HepG2 (cell line): ENCODE results near the gene TOP2A. TPM values are rescaled to one million over a fixed set of nuclear protein-coding genes. Genes with fewer than 3 reads are reported as not detected.

Experiments
- ATAC-seq: fragments of 200-7000 bp; cut with Tn5 transposase; 3 replicates; pipeline ENCODE4 v1.9.1; 2020; ENCODE audit warnings: mild to moderate bottlenecking, moderate library complexity
- BruUV-seq: library from RNA; stranded (reverse); fragments of 400-500 nt; replicated peaks from 2 replicates; lab custom pipeline; 2021; lab: Mats Ljungman, UMichigan
- CTCF ChIA-PET: fragments of 300-600 bp; formaldehyde crosslinking; extraction: SDS; loops from one replicate; lab custom pipeline; 2021; ENCODE audit warnings: low total read pairs, inconsistent platforms, low intra/inter-chr PET ratio; lab: Yijun Ruan, JAX
- POLR2A ChIA-PET: fragments of 350-600 bp; sonication (Branson Sonifier 250); formaldehyde crosslinking; loops from one replicate; lab custom pipeline; 2020; ENCODE audit warnings: antibody characterized with exemption, inconsistent platforms; lab: Yijun Ruan, JAX
- DNase-seq: peaks from one replicate; pipeline ENCODE4 v3.0.0-alpha.2; 2015; ENCODE audit warnings: low spot score
- FAIRE-seq: peaks from 3 replicates; lab custom pipeline; 2011; peaks lifted over from hg19 to GRCh38; lab: Jason Lieb, UNC
- H2AFZ ChIP-seq: one replicate; pipeline ENCODE4 v1.6.1; 2011; ENCODE audit warnings: low read length, inconsistent platforms
- H3K27ac ChIP-seq: fragments of 300-600 bp; 3 replicates; pipeline ENCODE4 v1.8.0; 2011; ENCODE audit warnings: mixed run types, mild to moderate bottlenecking, mixed read lengths, low read length, inconsistent platforms; ENCODE audit not compliant: insufficient read depth; ENCODE audit errors: extremely low read length
- H3K27me3 ChIP-seq, 2 experiments: fragments of 200-600 bp in 1 of 2; 2 replicates in 1 of 2; 3 replicates in 1 of 2; pipeline versions ENCODE4 v1.6.0 to v1.8.0; 2011; ENCODE audit warnings: low read length in 2 of 2, mild to moderate bottlenecking in 2 of 2, moderate library complexity in 2 of 2, inconsistent platforms in 1 of 2; ENCODE audit not compliant: insufficient read depth in 2 of 2, control insufficient read depth in 1 of 2
- H3K36me3 ChIP-seq, 2 experiments: fragments of 200-600 bp in 1 of 2; replicated peaks in 1 of 2; 2 replicates in 1 of 2; 3 replicates in 1 of 2; pipeline versions ENCODE4 v1.5.1 to v1.8.0; 2011; ENCODE audit warnings: low read length in 2 of 2, inconsistent platforms in 1 of 2; ENCODE audit not compliant: insufficient read depth in 2 of 2, control insufficient read depth in 1 of 2
- H3K4me1 ChIP-seq: 2 replicates; pipeline ENCODE4 v1.5.1; 2012; ENCODE audit warnings: low read length, inconsistent platforms; ENCODE audit not compliant: insufficient read depth
- H3K4me2 ChIP-seq: 2 replicates; pipeline ENCODE4 v1.6.0; 2011; ENCODE audit warnings: low read depth, low read length, inconsistent platforms
- H3K4me3 ChIP-seq, 3 experiments: fragments of 200-600 bp in 1 of 3; sonication (generic), shearing (Covaris generic) in 1 of 3; replicated peaks in 1 of 3; 2 replicates each; pipeline ENCODE4 v1.5.1; 2011 to 2016; ENCODE audit warnings: low read length in 3 of 3, inconsistent platforms in 2 of 3, low read depth in 2 of 3, mild to moderate bottlenecking in 2 of 3, control low read depth in 1 of 3, mixed read lengths in 1 of 3; ENCODE audit not compliant: insufficient read depth in 1 of 3
- H3K79me2 ChIP-seq: one replicate; pipeline ENCODE4 v1.6.1; 2011; ENCODE audit warnings: low read length, inconsistent platforms; ENCODE audit not compliant: insufficient read depth
- H3K9ac ChIP-seq: 2 replicates; pipeline ENCODE4 v1.6.0; 2011; ENCODE audit warnings: mild to moderate bottlenecking, low read depth, low read length, inconsistent platforms; ENCODE audit not compliant: insufficient read depth
- H3K9me3 ChIP-seq: 2 replicates; pipeline ENCODE4 v1.5.1; 2012; ENCODE audit warnings: mild to moderate bottlenecking, low read length
- H4K20me1 ChIP-seq: 2 replicates; pipeline ENCODE4 v1.6.0; 2011; ENCODE audit warnings: inconsistent platforms, mild to moderate bottlenecking, low read length, moderate library complexity; ENCODE audit not compliant: insufficient read depth
- AGO2 ChIP-seq: fragments of 200-400 bp; formaldehyde crosslinking; optimal IDR thresholded peaks from 2 replicates; pipeline ENCODE3; 2017; ENCODE audit warnings: mild to moderate bottlenecking, low read depth, low read length, moderate library complexity
- GZF1 ChIP-seq: sonication (generic); formaldehyde crosslinking; IDR thresholded peaks from 2 replicates; pipeline ENCODE4 v1.5.1; 2020; ENCODE audit warnings: mild to moderate bottlenecking, missing genetic modification reagents
- KLF16 ChIP-seq, 2 experiments: sonication (generic) in 1 of 2; formaldehyde crosslinking in 1 of 2; IDR thresholded peaks; 2 replicates each; pipeline versions ENCODE4 v1.6.1 to v1.8.0; 2016 to 2023; ENCODE audit warnings: missing genetic modification reagents in 2 of 2, missing compliant biosample characterization in 1 of 2
- KMT2A ChIP-seq: sonication (generic); formaldehyde crosslinking; IDR thresholded peaks from 2 replicates; pipeline ENCODE4 v1.4.0; 2020; ENCODE audit warnings: missing genetic modification reagents
- MAFK ChIP-seq, 2 experiments: IDR thresholded peaks in 1 of 2; conservative IDR thresholded peaks in 1 of 2; 2 replicates each; pipeline ENCODE4 v1.6.1; 2011; ENCODE audit warnings: improper control_type of control experiment in 2 of 2, low read length in 2 of 2
- MED13 ChIP-seq: sonication (generic); formaldehyde crosslinking; IDR thresholded peaks from 2 replicates; pipeline ENCODE4 v1.5.0; 2020; ENCODE audit warnings: missing genetic modification reagents
- SP4 ChIP-seq: sonication (generic); formaldehyde crosslinking; IDR thresholded peaks from 2 replicates; pipeline ENCODE4 v1.8.1; 2023; ENCODE audit warnings: mild to moderate bottlenecking, missing genetic modification reagents
- ZNF17 ChIP-seq: sonication (generic); formaldehyde crosslinking; IDR thresholded peaks from 2 replicates; pipeline ENCODE4 v1.5.0; 2020; ENCODE audit warnings: mild to moderate bottlenecking, missing genetic modification reagents
- ZNF292 ChIP-seq: sonication (generic); formaldehyde crosslinking; IDR thresholded peaks from 2 replicates; pipeline ENCODE4 v1.8.1; 2022; ENCODE audit warnings: mild to moderate bottlenecking, low read depth, missing genetic modification reagents, borderline replicate concordance
- ZNF451 ChIP-seq: sonication (generic); formaldehyde crosslinking; IDR thresholded peaks from 2 replicates; pipeline ENCODE4 v1.5.0; 2020; ENCODE audit warnings: mild to moderate bottlenecking, missing genetic modification reagents
- ZNF562 ChIP-seq: sonication (generic); formaldehyde crosslinking; IDR thresholded peaks from 2 replicates; pipeline ENCODE4 v1.8.0; 2022; ENCODE audit warnings: missing genetic modification reagents, borderline replicate concordance
- ZNF709 ChIP-seq: sonication (generic); formaldehyde crosslinking; IDR thresholded peaks from 2 replicates; pipeline ENCODE4 v1.5.0; 2020; ENCODE audit warnings: mild to moderate bottlenecking, missing genetic modification reagents
- ZNF768 ChIP-seq: sonication (generic); formaldehyde crosslinking; IDR thresholded peaks from 2 replicates; pipeline ENCODE4 v1.4.0; 2020; ENCODE audit warnings: missing genetic modification reagents
- ZSCAN21 ChIP-seq: sonication (generic); formaldehyde crosslinking; IDR thresholded peaks from 2 replicates; pipeline ENCODE4 v1.8.0; 2022; ENCODE audit warnings: mild to moderate bottlenecking, missing genetic modification reagents, moderate library complexity, borderline replicate concordance
- WGBS: methylation state at CpG from one replicate; pipeline ENCODE4 v1.1.6; 2017; ENCODE audit warnings: low lambda C conversion rate; 5-methylcytosine and 5-hydroxymethylcytosine counted together
- in situ Hi-C: cut with HindIII; loops from 2 replicates; pipeline ENCODE4 v1.10.0; 2017; ENCODE audit warnings: low pct_unique_long_range_greater_than_20kb; ENCODE audit not compliant: extremely low pct_ligation_motif_present
- intact Hi-C: fragments of 100-400 bp; cut with micrococcal nuclease; formaldehyde crosslinking; loops from one replicate; pipeline ENCODE4 v1.10.0; 2022; ENCODE audit not compliant: unreplicated experiment
- polyA plus RNA-seq, 8 experiments: library from polyadenylated mRNA; depleted of rRNA in 3 of 8; stranded (reverse) in 7 of 8; unstranded in 1 of 8; fragments of >200 nt; fragmentation: Illumina TruSeq in 4 of 8; extraction: Trizol in 4 of 8; gene quantifications; 2 replicates each; pipeline versions ENCODE4 v1.2.1 to v1.2.3, GENCODE V29; 2011 to 2016; ENCODE audit warnings: low read depth in 4 of 8, missing spikeins in 1 of 8, mixed read lengths in 1 of 8; ENCODE audit not compliant: insufficient read depth in 1 of 8
- total RNA-seq, 5 experiments: library from RNA; depleted of rRNA; stranded (reverse); fragments of >200 nt; fragmentation: Illumina TruSeq; extraction: Trizol; gene quantifications; 2 replicates each; pipeline ENCODE4 v1.2.3, GENCODE V29; 2016; ENCODE audit warnings: low read depth in 1 of 5
- TF ChIP-seq, protein P1 (sequence below), 2 experiments: IDR thresholded peaks; 2 replicates each; pipeline ENCODE4 v1.6.1; 2011 to 2012; ENCODE audit warnings: low read length in 2 of 2, borderline replicate concordance in 1 of 2, low read depth in 1 of 2, mild to moderate bottlenecking in 1 of 2, moderate library complexity in 1 of 2

Gene TOP2A
- total and polyA plus RNA-seq, 2 of the 13 experiments (the other 11 are each of a cell fraction or from before 2014, with no cell fraction given) = 108 to 327 TPM

- ChIA-PET POLR2A (interaction anchor here (0.8 to 1.6 kb wide), 3 partner anchors 53 to 137 kb away, joined by 3 to 4 read pairs (median 3); partner anchors contain the start of gene WIPF2), CTCF (interaction anchor here (0.9 to 5.1 kb wide), 3 partner anchors 16 to 66 kb away, joined by 3 to 157 read pairs (median 5); no protein-coding TSS in a partner anchor)
- H3K36me3 ChIP-seq = peaks cover 10 to 13% of the 10 kb centered on the region in 2 experiments; a peak in 4 of 5 replicates
- FAIRE-seq = no peak
- H3K9ac ChIP-seq = no peak overlapping the region
- H2AFZ ChIP-seq = no peak overlapping the region
- H3K4me3 ChIP-seq = no peak overlapping the region
- no peak for ATAC-seq
- no peaks in the 10 kb centered on the region for H3K9me3 ChIP-seq
- DNase-seq = no peak
- peaks cover 0 to 5% of the 10 kb centered on the region in 2 experiments; a peak in 2 of 5 replicates for H3K27me3 ChIP-seq
- WGBS = 92% methylated on average over 24 of the region's 33 CpGs
- H3K27ac ChIP-seq = no peak overlapping the region
- in situ Hi-C loops (loop anchor here (10.0 kb wide), 1 partner anchor 151 kb away; no protein-coding TSS in a partner anchor), intact Hi-C loops (loop anchor here (1.0 to 5.0 kb wide), 2 partner anchors 53 to 154 kb away; no protein-coding TSS in a partner anchor)
- BruUV-seq = no TSS peak
- TF ChIP-seq KMT2A (CRISPR knock-in tag) = no peak
- TF ChIP-seq, protein P1, sequence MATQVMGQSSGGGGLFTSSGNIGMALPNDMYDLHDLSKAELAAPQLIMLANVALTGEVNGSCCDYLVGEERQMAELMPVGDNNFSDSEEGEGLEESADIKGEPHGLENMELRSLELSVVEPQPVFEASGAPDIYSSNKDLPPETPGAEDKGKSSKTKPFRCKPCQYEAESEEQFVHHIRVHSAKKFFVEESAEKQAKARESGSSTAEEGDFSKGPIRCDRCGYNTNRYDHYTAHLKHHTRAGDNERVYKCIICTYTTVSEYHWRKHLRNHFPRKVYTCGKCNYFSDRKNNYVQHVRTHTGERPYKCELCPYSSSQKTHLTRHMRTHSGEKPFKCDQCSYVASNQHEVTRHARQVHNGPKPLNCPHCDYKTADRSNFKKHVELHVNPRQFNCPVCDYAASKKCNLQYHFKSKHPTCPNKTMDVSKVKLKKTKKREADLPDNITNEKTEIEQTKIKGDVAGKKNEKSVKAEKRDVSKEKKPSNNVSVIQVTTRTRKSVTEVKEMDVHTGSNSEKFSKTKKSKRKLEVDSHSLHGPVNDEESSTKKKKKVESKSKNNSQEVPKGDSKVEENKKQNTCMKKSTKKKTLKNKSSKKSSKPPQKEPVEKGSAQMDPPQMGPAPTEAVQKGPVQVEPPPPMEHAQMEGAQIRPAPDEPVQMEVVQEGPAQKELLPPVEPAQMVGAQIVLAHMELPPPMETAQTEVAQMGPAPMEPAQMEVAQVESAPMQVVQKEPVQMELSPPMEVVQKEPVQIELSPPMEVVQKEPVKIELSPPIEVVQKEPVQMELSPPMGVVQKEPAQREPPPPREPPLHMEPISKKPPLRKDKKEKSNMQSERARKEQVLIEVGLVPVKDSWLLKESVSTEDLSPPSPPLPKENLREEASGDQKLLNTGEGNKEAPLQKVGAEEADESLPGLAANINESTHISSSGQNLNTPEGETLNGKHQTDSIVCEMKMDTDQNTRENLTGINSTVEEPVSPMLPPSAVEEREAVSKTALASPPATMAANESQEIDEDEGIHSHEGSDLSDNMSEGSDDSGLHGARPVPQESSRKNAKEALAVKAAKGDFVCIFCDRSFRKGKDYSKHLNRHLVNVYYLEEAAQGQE (IDR thresholded peaks at IDR 0.05; ENCODE audit: borderline replicate concordance in 1 of 2, low read depth in 1 of 2, low read length in 2 of 2) = no peak
- no peak for TF ChIP-seq MED13 (CRISPR knock-in tag)
- TF ChIP-seq ZNF562 (CRISPR knock-in tag) = no peak
- TF ChIP-seq KLF16 (CRISPR knock-in tag; IDR thresholded peaks at IDR 0.05) = no peak
- TF ChIP-seq SP4 (CRISPR knock-in tag) = no peak
- no peak for TF ChIP-seq ZSCAN21 (CRISPR knock-in tag)
- no peak for TF ChIP-seq ZNF709 (CRISPR knock-in tag)
- peak; percentile 26; the same call in 1 of the 2 replicates for TF ChIP-seq ZNF768
- TF ChIP-seq ZNF292 (CRISPR knock-in tag) = no peak
- TF ChIP-seq ZNF17 = no peak
- 0 out of 2 replicates have a peak, but pooled peaks have one; percentile 12 for TF ChIP-seq GZF1 (CRISPR knock-in tag)
- 0 out of 4 replicates have a peak, but pooled peaks of 1 of the 2 experiments have one; percentile 3 for TF ChIP-seq MAFK (conservative IDR thresholded peaks at IDR 0.05 in 1 of 2, IDR thresholded peaks at IDR 0.05 in 1 of 2; ENCODE audit: low read length in 2 of 2)
- no peak for TF ChIP-seq ZNF451
- peak; percentile 48 for TF ChIP-seq AGO2
- no peak overlapping the region for H3K4me2 ChIP-seq
- H3K4me1 ChIP-seq = peaks cover 59% of the 10 kb centered on the region
- no peaks in the 10 kb centered on the region for H4K20me1 ChIP-seq
- no peaks in the 10 kb centered on the region for H3K79me2 ChIP-seq
Measured at GRCh38 chr17:40355804-40356758, 61.6 kb downstream of the TOP2A start.
